ENCODE results near the gene COL18A1.

Gene COL18A1

DNA sequence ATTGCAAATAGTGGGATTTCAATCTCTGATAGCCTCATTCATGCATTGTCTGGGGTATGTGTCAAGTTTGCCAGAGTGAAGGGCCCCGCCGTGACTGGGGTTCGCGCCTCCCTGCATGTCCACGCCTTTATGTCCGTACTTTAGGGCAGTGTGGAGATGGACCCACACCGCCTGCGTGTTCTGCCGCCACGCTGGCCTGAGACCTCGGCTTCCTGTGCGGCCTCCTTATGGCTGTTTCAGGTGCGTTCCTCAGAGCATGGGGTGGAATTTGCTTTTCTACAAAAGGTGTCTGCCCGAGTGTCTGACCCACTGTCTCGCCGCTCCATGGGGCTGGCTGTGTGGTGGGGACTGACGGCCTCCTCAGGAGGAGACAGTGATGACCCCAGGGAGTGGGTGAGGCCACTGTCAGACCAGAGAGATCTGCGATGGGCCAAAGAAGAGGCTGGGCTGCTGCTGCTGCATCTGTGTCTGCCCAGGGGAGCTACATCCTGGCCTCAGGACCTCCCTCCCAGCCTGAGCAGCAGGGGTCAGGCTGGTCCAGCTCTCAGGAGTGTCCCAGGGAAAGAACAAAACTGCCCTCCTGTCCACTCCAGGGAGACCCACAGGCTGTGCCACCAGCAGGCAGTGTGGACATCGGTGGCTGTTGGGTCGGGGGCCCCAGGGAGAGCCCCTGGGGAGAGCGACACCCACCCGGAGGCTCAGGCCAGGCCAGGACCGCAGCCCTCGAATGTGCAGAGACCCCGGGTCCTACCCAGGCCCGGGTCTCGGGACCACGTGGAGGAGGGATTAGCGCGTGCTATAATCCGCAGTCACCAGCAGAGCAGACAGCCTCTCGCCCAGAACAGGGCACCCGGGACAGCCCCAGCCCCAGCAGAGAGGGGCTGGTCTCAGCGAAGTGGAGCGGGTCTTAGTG, 147.1 kb downstream of the COL18A1 start:
- no peak overlapping the region for H2AFZ ChIP-seq (ENCODE audit: low read depth, low read length)
- no peaks in the 10 kb centered on the region for H3K27me3 ChIP-seq (ENCODE audit: insufficient read depth, low read length, poor library complexity)
- H3K9me3 ChIP-seq (ENCODE audit: insufficient read depth, low read length, severe bottlenecking) = no peaks in the 10 kb centered on the region
- H3K4me3 ChIP-seq (ENCODE audit: low read depth in 1 of 2, low read length in 2 of 2) = 0 out of 4 replicates have a peak overlapping the region, but pooled peaks of 1 of the 2 experiments have one; percentile 9
- H3K27ac ChIP-seq (ENCODE audit: low read length) = peak overlapping the region; percentile 89
- H3K9ac ChIP-seq (ENCODE audit: low read depth, low read length) = peak overlapping the region; percentile 56
- 0 out of 2 replicates have a peak, but pooled peaks cover 2% of the 10 kb centered on the region for H3K79me2 ChIP-seq (ENCODE audit: insufficient read depth, low read length)
- peaks cover 42% of the 10 kb centered on the region for H3K4me1 ChIP-seq (ENCODE audit: insufficient read depth, low read length)
- H3K4me2 ChIP-seq (ENCODE audit: insufficient read depth, low read length) = peak overlapping the region; percentile 82
- TF ChIP-seq EZH2 (IDR thresholded peaks at IDR 0.05; ENCODE audit: borderline replicate concordance, low read depth, low read length, severe bottlenecking) = no peak
- TF ChIP-seq, protein P1, sequence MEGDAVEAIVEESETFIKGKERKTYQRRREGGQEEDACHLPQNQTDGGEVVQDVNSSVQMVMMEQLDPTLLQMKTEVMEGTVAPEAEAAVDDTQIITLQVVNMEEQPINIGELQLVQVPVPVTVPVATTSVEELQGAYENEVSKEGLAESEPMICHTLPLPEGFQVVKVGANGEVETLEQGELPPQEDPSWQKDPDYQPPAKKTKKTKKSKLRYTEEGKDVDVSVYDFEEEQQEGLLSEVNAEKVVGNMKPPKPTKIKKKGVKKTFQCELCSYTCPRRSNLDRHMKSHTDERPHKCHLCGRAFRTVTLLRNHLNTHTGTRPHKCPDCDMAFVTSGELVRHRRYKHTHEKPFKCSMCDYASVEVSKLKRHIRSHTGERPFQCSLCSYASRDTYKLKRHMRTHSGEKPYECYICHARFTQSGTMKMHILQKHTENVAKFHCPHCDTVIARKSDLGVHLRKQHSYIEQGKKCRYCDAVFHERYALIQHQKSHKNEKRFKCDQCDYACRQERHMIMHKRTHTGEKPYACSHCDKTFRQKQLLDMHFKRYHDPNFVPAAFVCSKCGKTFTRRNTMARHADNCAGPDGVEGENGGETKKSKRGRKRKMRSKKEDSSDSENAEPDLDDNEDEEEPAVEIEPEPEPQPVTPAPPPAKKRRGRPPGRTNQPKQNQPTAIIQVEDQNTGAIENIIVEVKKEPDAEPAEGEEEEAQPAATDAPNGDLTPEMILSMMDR (IDR thresholded peaks at IDR 0.05; ENCODE audit: borderline replicate concordance, extremely low read depth, low read length, poor library complexity, severe bottlenecking) = no peak
- ATAC-seq (ENCODE audit: insufficient read depth, low read depth) (no peak), DNase-seq (no peak)
- H3K36me3 ChIP-seq (ENCODE audit: insufficient read depth, low read length) = no peaks in the 10 kb centered on the region; the same call in 1 of the 2 replicates
- H4K20me1 ChIP-seq (ENCODE audit: insufficient read depth, low read length) = no peaks in the 10 kb centered on the region

DNA sequence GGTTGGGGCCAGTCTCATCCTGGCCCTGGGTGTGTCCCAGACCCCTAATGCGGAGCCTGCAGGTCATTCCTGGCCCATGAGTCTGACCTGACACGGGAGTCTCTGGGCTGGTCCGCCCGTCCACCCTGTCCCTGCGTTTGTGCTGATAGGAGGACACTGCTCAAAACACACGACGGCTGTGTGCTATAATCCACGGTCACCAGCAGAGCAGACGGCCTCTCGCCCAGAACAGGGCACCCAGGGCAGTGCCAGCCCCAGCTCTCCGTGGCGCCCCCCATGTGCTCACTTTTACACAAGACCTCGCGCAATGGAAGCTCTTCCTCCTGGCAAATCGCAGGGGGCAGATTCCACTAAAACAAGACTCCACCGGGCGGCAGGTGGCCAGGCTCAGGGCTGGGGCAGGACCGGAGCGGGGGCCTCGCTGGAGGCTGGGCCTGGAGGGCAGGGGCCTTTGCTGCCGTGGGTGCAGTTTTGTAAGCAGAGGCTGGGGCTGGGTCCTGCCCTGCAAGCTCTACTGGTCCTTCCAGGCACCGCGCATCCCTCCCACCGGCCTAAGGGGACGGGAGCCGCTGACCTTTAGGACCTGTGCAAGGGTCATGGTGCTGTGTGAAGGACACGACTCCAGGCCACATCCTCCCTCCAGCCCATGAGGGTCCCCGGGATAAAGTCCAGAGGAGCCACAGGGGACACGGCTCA, 147.9 kb downstream of the COL18A1 start:
- Histone ChIP-seq H3K79me2 (ENCODE audit: insufficient read depth, low read length) (0 out of 2 replicates have a peak, but pooled peaks cover 2% of the 10 kb centered on the region), H3K27me3 (ENCODE audit: insufficient read depth, low read length, poor library complexity) (no peaks in the 10 kb centered on the region), H3K4me2 (ENCODE audit: insufficient read depth, low read length) (peak overlapping the region; percentile 57), H3K27ac (ENCODE audit: low read length) (peak overlapping the region; percentile 67), H3K9ac (ENCODE audit: low read depth, low read length) (peak overlapping the region; percentile 56), H3K4me3 (ENCODE audit: low read depth in 1 of 2, low read length in 2 of 2) (peak overlapping the region in 1 of 2 experiments; percentile 39; a peak in 1 of 4 replicates), H3K4me1 (ENCODE audit: insufficient read depth, low read length) (peaks cover 42% of the 10 kb centered on the region), H3K9me3 (ENCODE audit: insufficient read depth, low read length, severe bottlenecking) (no peaks in the 10 kb centered on the region), H4K20me1 (ENCODE audit: insufficient read depth, low read length) (no peaks in the 10 kb centered on the region), H2AFZ (ENCODE audit: low read depth, low read length) (no peak overlapping the region; the same call in 1 of the 2 replicates), H3K36me3 (ENCODE audit: insufficient read depth, low read length) (no peaks in the 10 kb centered on the region; the same call in 1 of the 2 replicates)
- TF ChIP-seq, protein P1 (IDR thresholded peaks at IDR 0.05; ENCODE audit: borderline replicate concordance, extremely low read depth, low read length, poor library complexity, severe bottlenecking) = no peak
- TF ChIP-seq EZH2 (IDR thresholded peaks at IDR 0.05; ENCODE audit: borderline replicate concordance, low read depth, low read length, severe bottlenecking) = no peak
- DNase-seq = no peak
- no peak for ATAC-seq (ENCODE audit: insufficient read depth, low read depth)

DNA sequence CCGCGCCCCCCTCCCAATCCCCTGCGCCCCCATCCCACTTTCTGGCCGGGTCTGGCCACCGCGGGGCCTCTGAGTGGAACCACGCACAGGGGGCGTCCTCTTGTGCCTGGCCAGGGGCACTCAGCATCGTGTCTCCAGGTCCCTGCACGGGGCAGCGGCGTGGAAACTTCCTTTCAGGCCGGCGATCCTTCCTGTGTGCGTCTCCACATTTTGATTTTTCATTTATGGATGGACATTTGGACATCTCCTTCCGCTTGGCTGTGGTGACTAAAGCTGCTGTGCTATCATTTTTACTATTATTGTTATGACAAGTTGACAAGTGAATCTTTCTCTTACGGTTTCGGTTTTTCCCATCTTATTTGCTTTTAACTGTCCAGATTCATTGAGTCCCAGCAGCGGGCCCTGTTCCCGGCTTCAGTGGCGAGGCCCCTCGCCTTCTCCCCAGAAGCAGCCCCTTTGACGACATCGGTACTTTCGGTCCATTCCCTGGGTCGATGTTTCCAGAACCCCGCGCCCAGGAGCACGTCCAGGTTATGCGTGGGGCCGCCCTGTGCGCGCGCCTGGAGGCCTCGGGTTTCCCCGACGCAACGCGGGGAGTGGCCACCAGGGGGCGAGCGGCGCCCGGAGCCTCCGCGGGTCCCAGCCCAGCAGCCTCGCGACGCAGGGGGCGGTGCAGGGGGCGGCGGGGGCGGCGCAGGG, 149.7 kb downstream of the COL18A1 start:
- peak overlapping the region; percentile 73 for H3K9ac ChIP-seq (ENCODE audit: low read depth, low read length)
- H3K4me3 ChIP-seq (ENCODE audit: low read depth in 1 of 2, low read length in 2 of 2) = peak overlapping the region; percentile 90 to 95
- peak overlapping the region; percentile 98 for H3K4me2 ChIP-seq (ENCODE audit: insufficient read depth, low read length)
- no peaks in the 10 kb centered on the region; the same call in 1 of the 2 replicates for H3K36me3 ChIP-seq (ENCODE audit: insufficient read depth, low read length)
- H3K27ac ChIP-seq (ENCODE audit: low read length) = peak overlapping the region; percentile 88
- no peak for TF ChIP-seq EZH2 (IDR thresholded peaks at IDR 0.05; ENCODE audit: borderline replicate concordance, low read depth, low read length, severe bottlenecking)
- TF ChIP-seq, protein P1 (IDR thresholded peaks at IDR 0.05; ENCODE audit: borderline replicate concordance, extremely low read depth, low read length, poor library complexity, severe bottlenecking) = peak; percentile 82
- peaks cover 42% of the 10 kb centered on the region for H3K4me1 ChIP-seq (ENCODE audit: insufficient read depth, low read length)
- no peaks in the 10 kb centered on the region for H4K20me1 ChIP-seq (ENCODE audit: insufficient read depth, low read length)
- no peaks in the 10 kb centered on the region for H3K9me3 ChIP-seq (ENCODE audit: insufficient read depth, low read length, severe bottlenecking)
- ATAC-seq (ENCODE audit: insufficient read depth, low read depth) (peak; percentile 74), DNase-seq (peak; percentile 89)
- H2AFZ ChIP-seq (ENCODE audit: low read depth, low read length) = peak overlapping the region; percentile 86
- H3K79me2 ChIP-seq (ENCODE audit: insufficient read depth, low read length) = 0 out of 2 replicates have a peak, but pooled peaks cover 2% of the 10 kb centered on the region
- no peaks in the 10 kb centered on the region for H3K27me3 ChIP-seq (ENCODE audit: insufficient read depth, low read length, poor library complexity)
